ENCODE data around the gene RFTN1.

RFTN1 gene

GRCh38 chr3:16485395-16485992 lies 28.0 kb downstream of the RFTN1 start:
- DNase-seq, result no peak

DNA sequence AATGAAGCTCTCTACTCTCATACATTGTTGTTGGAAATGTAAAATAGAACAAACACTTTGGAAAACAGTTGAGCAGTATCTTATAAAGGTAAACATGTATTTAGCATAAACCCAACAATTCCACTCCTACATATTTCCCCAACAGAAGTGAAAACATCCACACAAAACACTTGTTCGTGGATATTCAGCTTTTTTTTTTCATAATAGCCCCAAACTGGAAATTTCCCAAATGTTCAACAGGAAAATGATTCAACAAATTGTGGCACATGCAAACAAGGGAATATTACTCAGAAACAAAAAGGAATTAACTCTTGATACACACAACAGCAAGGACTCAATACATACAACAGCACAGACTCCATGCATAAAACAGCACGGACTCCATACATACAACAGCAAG lies 28.5 kb downstream of the RFTN1 start:
- no peak for DNase-seq

- no peak for DNase-seq
Measured at GRCh38 chr3:16484216-16484615, 29.3 kb downstream of the RFTN1 start.

- DNase-seq, result peak; percentile 40 to 61
Measured at GRCh38 chr3:16482770-16483531, 30.5 kb downstream of the RFTN1 start.

- DNase-seq, result no peak
Measured at GRCh38 chr3:16482194-16482769, 31.2 kb downstream of the RFTN1 start.

GRCh38 chr3:16481546-16481897 lies 32.0 kb downstream of the RFTN1 start:
- no peak for DNase-seq

GRCh38 chr3:16480861-16481545 lies 32.5 kb downstream of the RFTN1 start:
- DNase-seq, result peak in 1 of 2 donors; percentile 32

- DNase-seq, result no peak
Measured at GRCh38 chr3:16478516-16478915, 35.0 kb downstream of the RFTN1 start.

- DNase-seq, result no peak
Measured at GRCh38 chr3:16477521-16477920, 36.0 kb downstream of the RFTN1 start.

GRCh38 chr3:16477056-16477455 lies 36.4 kb downstream of the RFTN1 start:
- DNase-seq, result no peak

DNA sequence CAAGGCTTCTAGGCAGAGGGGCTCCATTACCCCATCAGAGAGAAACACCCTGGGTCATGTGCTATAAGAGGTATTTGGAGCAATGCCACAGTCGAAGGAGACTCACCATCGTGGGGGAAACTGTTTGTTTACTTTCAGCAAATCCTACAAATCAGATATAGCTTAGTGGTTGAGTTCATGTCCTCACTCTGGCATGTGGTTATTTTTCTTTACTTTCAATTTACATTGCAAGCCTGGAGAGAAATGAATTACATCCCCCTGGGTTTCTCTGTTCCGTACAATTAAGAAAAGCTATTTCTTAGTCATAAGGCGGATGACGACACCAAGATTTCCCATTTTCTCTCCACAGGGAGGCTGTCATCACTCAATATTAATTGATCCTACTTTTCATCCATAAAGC lies 36.9 kb downstream of the RFTN1 start:
- no peak for DNase-seq

DNA sequence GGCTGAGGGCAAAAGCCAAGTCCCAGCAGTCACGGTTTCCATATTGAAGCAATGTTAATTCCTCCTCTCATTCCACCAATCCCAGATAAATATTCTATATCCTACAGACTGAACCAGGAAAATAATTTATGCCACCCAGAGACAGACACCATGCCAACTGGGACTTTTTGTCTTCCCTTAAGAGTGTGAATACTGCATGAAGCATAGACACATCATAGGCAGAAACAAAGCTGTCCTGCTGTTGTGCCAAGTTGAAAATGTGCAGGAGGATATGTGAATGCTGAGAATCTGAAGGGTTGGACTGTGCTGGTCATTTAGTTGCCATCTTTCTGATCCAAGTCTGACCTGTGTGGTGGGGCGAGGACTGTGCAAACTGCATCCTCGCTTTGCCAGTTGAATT lies 37.7 kb downstream of the RFTN1 start:
- DNase-seq, result no peak

GRCh38 chr3:16474920-16475319 lies 38.6 kb downstream of the RFTN1 start:
- DNase-seq, result no peak

GRCh38 chr3:16474216-16474615 lies 39.3 kb downstream of the RFTN1 start:
- DNase-seq, result no peak

- no peak for DNase-seq
Measured at GRCh38 chr3:16472593-16472992, 40.9 kb downstream of the RFTN1 start.

GRCh38 chr3:16471897-16472296 lies 41.6 kb downstream of the RFTN1 start:
- DNase-seq, result no peak

DNA sequence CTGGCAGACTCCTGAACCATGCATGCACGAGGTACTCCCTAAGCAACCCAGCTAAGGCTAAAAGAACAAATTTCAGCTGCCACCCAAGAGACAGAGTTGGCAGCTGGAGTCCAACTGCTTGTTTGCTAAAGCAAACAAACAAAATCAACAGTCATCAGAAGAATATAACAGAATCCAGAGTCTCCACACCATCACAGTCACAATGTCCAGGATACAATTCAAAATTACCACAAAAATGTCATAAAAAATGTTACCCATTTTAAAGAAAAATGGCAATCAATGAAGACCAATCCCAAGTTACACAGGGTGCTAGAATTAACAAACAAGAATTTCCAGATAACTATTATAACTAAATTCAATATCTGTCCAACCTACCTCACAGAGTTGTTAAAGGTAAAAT lies 42.9 kb downstream of the RFTN1 start:
- DNase-seq, result no peak

DNA sequence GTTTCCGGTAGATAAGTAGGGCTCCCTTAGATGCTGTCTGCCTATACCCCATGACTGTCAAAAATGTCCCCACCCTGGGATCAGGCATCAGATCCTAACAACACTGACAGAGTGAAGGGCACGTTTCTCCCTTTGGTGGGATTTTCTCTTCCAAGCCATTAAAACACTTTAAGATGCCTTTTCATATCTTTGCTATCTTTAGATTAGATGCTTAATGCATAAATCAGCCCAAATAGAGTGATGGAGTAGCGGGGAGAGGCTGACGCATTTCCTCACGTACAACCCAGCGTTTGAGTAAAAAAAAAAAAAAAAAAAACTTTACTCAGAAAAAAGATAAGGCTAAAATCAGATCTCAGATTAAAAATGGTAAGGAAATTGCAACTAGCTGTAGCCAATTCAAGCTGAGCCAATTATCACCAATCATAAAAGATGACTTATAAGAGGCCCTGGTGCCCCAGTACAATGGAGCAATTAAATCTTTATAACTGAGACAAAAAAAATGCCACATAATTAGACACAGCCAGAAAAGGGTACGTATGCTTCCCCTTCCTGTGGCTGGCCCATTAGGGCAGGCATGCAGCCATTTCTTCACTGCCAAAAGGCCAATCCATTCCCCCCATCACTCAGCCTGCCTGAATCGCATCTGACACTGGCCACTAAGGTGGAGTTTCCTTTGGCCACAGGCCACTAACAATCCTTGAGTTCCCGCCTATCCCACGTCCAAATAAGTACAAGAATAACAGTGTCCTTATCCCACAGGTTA lies 45.0 kb downstream of the RFTN1 start:
- DNase-seq, result peak; percentile 11 to 19

DNA sequence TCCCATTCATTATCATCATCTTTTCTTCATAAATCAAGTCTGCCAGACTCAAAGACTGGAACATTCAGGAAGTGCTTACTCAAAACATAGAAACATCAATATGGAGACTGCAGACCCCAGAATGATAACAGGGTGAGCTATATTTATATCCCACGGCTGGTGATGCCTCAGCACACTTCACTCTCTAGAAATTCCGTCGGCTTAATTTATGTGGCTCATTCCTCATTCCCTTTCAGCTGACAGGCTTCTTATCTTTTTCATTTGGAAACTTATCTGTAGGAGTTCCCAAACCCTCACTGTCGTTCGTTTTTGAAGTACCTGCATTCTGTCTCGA lies 45.5 kb downstream of the RFTN1 start:
- no peak for DNase-seq

DNA sequence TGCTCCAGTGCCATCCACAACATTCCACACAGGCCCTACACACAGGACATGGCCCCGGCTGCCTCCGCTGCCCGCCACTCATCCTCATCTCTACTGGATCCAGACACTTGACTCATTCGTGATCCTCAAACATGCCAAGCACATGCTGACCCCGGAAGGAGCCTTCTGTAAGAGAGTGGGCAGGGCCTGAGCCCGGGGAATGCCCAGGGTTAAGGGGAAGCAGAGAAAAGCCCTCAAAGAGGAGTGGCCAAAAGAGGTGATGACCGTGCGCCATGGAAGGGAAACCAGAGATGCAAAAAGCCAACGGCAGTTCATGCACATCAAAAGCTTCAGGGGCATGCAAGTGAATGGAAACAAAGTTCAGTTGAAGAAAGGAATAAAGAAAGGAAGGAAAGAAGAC lies 46.1 kb downstream of the RFTN1 start:
- DNase-seq, result peak; percentile 50 to 72

DNA sequence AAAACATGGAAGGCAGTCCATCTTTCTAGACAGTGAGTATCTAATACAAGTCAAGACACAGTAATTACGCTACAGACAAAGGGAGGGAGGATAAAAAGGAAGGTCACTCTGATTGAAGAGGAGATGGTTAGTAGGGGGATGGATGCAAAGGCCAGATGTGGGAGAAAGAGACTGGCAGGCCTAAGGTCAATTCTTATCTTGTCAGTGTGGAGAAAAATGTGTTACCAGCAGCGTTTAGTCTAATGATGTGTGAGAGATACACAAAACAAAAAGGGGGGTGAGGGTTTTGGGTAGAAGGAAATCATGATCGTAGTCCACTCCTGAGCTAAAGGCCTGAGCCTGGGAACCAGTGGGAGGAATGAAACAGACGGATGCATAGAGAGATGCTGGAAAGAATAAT lies 46.7 kb downstream of the RFTN1 start:
- no peak for DNase-seq

GRCh38 chr3:16464511-16465148 lies 48.9 kb downstream of the RFTN1 start:
- DNase-seq, result no peak

DNA sequence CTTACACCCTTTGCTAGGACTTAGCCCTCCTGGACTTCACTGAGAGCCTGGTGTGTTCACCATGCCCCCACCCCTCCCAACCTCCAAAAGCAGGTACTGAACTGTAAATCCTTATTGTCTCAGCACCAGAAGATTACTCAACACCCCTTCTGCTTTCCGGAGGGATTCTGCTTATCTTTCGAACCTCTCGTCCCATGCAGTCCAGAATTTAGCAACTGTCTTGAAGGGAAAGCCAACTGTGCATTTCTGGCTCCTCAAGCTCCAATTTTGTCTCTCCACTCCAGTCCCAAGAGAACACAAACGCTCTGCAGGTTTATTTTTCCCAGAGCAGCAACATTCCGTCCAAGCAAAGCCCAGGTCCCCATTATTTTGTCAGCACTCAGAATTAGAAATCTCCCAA lies 49.6 kb downstream of the RFTN1 start:
- no peak for DNase-seq

Measured in CD4-positive, alpha-beta T cell treated with Interleukin-1 beta for 1 hour (primary cell).